ENCODE measurements around the gene PARP3.

DNA sequence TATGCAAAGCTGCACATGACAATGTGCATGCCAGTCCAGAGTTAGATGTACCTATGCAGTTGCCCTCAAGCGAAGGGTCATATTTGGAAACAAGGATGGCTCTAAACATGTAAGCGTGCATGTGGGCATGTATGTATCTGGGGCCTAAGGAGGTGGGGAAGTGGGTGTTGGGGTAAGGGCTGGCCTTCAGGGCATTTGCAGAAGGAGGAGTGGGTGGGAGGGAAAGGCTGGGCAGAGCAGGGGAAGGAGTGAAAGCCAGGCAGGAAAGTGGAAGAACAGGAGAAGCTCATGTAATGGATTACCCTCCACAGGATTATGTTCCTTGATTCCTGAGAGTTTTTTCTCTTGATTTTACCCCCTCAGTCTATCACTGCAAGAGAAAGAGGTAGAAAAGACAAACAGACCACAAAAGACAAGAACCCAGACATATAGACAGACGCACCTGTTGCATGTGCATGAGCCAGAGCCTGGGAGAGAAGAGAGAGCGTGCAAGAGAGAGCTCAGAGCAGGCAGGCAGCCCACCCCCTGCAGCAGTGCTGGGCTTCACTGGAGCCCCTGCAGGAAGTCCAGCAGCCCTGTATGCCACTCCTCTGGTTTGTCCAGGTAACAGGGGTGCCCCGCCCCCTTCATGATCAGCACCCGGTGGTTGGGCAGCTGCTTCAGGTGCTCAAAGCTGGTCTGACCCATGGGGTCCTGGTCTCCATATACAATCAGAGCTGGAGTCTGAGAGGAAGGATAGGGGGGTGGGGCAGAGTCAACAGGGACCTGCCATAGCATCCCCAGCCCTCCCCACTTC lies 26.9 kb downstream of the PARP3 start:
- TF ChIP-seq POLR2AphosphoS5 (IDR thresholded peaks at IDR 0.05) = no peak
- TF ChIP-seq, protein P1, sequence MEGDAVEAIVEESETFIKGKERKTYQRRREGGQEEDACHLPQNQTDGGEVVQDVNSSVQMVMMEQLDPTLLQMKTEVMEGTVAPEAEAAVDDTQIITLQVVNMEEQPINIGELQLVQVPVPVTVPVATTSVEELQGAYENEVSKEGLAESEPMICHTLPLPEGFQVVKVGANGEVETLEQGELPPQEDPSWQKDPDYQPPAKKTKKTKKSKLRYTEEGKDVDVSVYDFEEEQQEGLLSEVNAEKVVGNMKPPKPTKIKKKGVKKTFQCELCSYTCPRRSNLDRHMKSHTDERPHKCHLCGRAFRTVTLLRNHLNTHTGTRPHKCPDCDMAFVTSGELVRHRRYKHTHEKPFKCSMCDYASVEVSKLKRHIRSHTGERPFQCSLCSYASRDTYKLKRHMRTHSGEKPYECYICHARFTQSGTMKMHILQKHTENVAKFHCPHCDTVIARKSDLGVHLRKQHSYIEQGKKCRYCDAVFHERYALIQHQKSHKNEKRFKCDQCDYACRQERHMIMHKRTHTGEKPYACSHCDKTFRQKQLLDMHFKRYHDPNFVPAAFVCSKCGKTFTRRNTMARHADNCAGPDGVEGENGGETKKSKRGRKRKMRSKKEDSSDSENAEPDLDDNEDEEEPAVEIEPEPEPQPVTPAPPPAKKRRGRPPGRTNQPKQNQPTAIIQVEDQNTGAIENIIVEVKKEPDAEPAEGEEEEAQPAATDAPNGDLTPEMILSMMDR (IDR thresholded peaks at IDR 0.05) = no peak

Data from prostate gland (tissue), 2 donors.